K562 (cell line): ENCODE results near the gene OPCML. TPM values are rescaled to one million over a fixed set of nuclear protein-coding genes. Genes with fewer than 3 reads are reported as not detected.

Source experiments
- ATAC-seq: fragments of 200-7000 bp; cut with Tn5 transposase; 3 replicates; pipeline ENCODE4 v1.9.1; 2020; ENCODE audit warnings: moderate library complexity
- BruUV-seq: library from RNA; stranded (reverse); fragments of 400-500 nt; replicated peaks from 2 replicates; lab custom pipeline; 2021; lab: Mats Ljungman, UMichigan
- CTCF ChIA-PET: fragments of 300-600 bp; formaldehyde crosslinking; extraction: SDS; loops from one replicate; lab custom pipeline; 2021; ENCODE audit warnings: low intra/inter-chr PET ratio; lab: Yijun Ruan, JAX
- POLR2A ChIA-PET: fragments of 300-600, 350-650 bp; sonication (Branson Sonifier 250); formaldehyde crosslinking; extraction: SDS; loops from one replicate; lab custom pipeline; 2021; ENCODE audit warnings: antibody characterized with exemption, inconsistent platforms; lab: Yijun Ruan, JAX
- DNase-seq, 4 experiments: peaks; one replicate each; pipeline versions ENCODE4 v3.0.0 to v3.0.0-alpha.2; 2011 to 2018; ENCODE audit warnings: low spot score in 3 of 4, mixed read lengths in 3 of 4; ENCODE audit errors: extremely low read depth in 1 of 4
- FAIRE-seq: peaks from 2 replicates; lab custom pipeline; 2011; peaks lifted over from hg19 to GRCh38; lab: Jason Lieb, UNC
- H2AFZ ChIP-seq: 2 replicates; pipeline ENCODE4 v1.6.0; 2011; ENCODE audit warnings: low read depth, low read length, control low read depth, inconsistent platforms
- H3K27ac ChIP-seq: fragments of 200-600 bp; 3 replicates; pipeline ENCODE4 v1.8.0; 2011; ENCODE audit warnings: low read depth, mild to moderate bottlenecking, control low read depth, inconsistent platforms, low read length, moderate library complexity, mixed read lengths; ENCODE audit errors: extremely low read depth
- H3K27me3 ChIP-seq, 2 experiments: fragments of 300-600 bp in 1 of 2; 2 replicates in 1 of 2; 3 replicates in 1 of 2; pipeline versions ENCODE4 v1.6.0 to v1.8.0; 2011; ENCODE audit warnings: inconsistent platforms in 2 of 2, low read length in 2 of 2, mild to moderate bottlenecking in 1 of 2, mixed read lengths in 1 of 2, moderate library complexity in 1 of 2; ENCODE audit not compliant: control insufficient read depth in 2 of 2, insufficient read depth in 2 of 2
- H3K36me3 ChIP-seq: fragments of 300-600 bp; 3 replicates; pipeline ENCODE4 v1.8.0; 2011; ENCODE audit warnings: mild to moderate bottlenecking, low read length, inconsistent platforms; ENCODE audit not compliant: control insufficient read depth, insufficient read depth
- H3K4me1 ChIP-seq, 2 experiments: fragments of 200-600 bp in 1 of 2; replicated peaks in 1 of 2; 2 replicates in 1 of 2; 3 replicates in 1 of 2; pipeline versions ENCODE4 v1.5.1 to v1.8.0; 2011; ENCODE audit warnings: inconsistent platforms in 2 of 2, low read length in 2 of 2, mild to moderate bottlenecking in 1 of 2, mixed read lengths in 1 of 2, moderate library complexity in 1 of 2; ENCODE audit not compliant: control insufficient read depth in 2 of 2, insufficient read depth in 2 of 2
- H3K4me2 ChIP-seq: 2 replicates; pipeline ENCODE4 v1.6.1; 2011; ENCODE audit warnings: low read length, control low read depth, inconsistent platforms, mixed read lengths; ENCODE audit not compliant: insufficient read depth
- H3K4me3 ChIP-seq: fragments of 200-600 bp; sonication (generic), shearing (Covaris generic); 2 replicates; pipeline ENCODE4 v1.5.1; 2016; ENCODE audit warnings: control low read depth, inconsistent platforms
- H3K79me2 ChIP-seq: fragments of 200-600 bp; 3 replicates; pipeline ENCODE4 v1.8.0; 2011; ENCODE audit warnings: low read length, inconsistent platforms; ENCODE audit not compliant: control insufficient read depth, insufficient read depth
- H3K9ac ChIP-seq, 2 experiments: 2 replicates each; pipeline versions ENCODE4 v1.6.0 to v1.6.1; 2011; ENCODE audit warnings: low read depth in 2 of 2, low read length in 2 of 2, control low read depth in 1 of 2, inconsistent platforms in 1 of 2, mild to moderate bottlenecking in 1 of 2, mixed read lengths in 1 of 2; ENCODE audit not compliant: insufficient read depth in 1 of 2
- H3K9me1 ChIP-seq: one replicate; pipeline ENCODE4 v1.6.0; 2011; ENCODE audit warnings: inconsistent platforms, mild to moderate bottlenecking, low read length, moderate library complexity; ENCODE audit not compliant: control insufficient read depth, insufficient read depth
- H3K9me3 ChIP-seq: replicated peaks from 2 replicates; pipeline ENCODE4 v1.5.1; 2011; ENCODE audit warnings: low read depth, low read length, inconsistent platforms; ENCODE audit not compliant: control insufficient read depth, insufficient read depth
- H4K20me1 ChIP-seq: replicated peaks from 2 replicates; pipeline ENCODE4 v1.6.1; 2011; ENCODE audit warnings: low read length, inconsistent platforms, mixed read lengths; ENCODE audit not compliant: control insufficient read depth, insufficient read depth
- ATF7 ChIP-seq: fragments of 450-650 bp; IDR thresholded peaks from 2 replicates; pipeline ENCODE4 v1.7.1; 2014; ENCODE audit warnings: mild to moderate bottlenecking, moderate library complexity
- BMI1 ChIP-seq: fragments of 150-350 bp; IDR thresholded peaks from 2 replicates; pipeline ENCODE4 v1.6.1; 2014; ENCODE audit warnings: low read length
- FIP1L1 ChIP-seq: fragments of 200-400 bp; formaldehyde crosslinking; IDR thresholded peaks from 2 replicates; pipeline ENCODE4 v1.6.1; 2018; ENCODE audit warnings: mild to moderate bottlenecking, low read depth, low read length; ENCODE audit not compliant: poor library complexity, severe bottlenecking
- HNRNPK ChIP-seq: fragments of 200-400 bp; formaldehyde crosslinking; IDR thresholded peaks from one replicate; pipeline ENCODE4 v1.6.1; 2018; ENCODE audit warnings: mild to moderate bottlenecking, low read depth, low read length; ENCODE audit not compliant: poor library complexity, severe bottlenecking
- MYBL2 ChIP-seq, 2 experiments: fragments of 450-650 bp in 1 of 2; sonication (generic) in 1 of 2; formaldehyde crosslinking in 1 of 2; IDR thresholded peaks; 2 replicates each; pipeline versions ENCODE4 v1.6.1 to v1.8.1; 2017 to 2022; ENCODE audit warnings: borderline replicate concordance in 1 of 2, inconsistent platforms in 1 of 2, low read depth in 1 of 2, mild to moderate bottlenecking in 1 of 2, missing genetic modification reagents in 1 of 2, moderate library complexity in 1 of 2
- TOE1 ChIP-seq, 2 experiments: fragments of 450-650 bp in 1 of 2; sonication (generic) in 1 of 2; formaldehyde crosslinking in 1 of 2; IDR thresholded peaks; 2 replicates each; pipeline versions ENCODE4 v1.7.1 to v1.8.0; 2016 to 2022; ENCODE audit warnings: borderline replicate concordance in 2 of 2, mild to moderate bottlenecking in 2 of 2, antibody characterized with exemption in 1 of 2, inconsistent platforms in 1 of 2, low read depth in 1 of 2, missing genetic modification reagents in 1 of 2, moderate library complexity in 1 of 2
- USF2 ChIP-seq: sonication (generic); formaldehyde crosslinking; IDR thresholded peaks from 2 replicates; pipeline ENCODE4 v1.5.0; 2020; ENCODE audit warnings: missing genetic modification reagents
- VEZF1 ChIP-seq: fragments of 200-800 bp; sonication (Bioruptor generic); IDR thresholded peaks from 2 replicates; pipeline ENCODE4 v1.6.1; 2017; ENCODE audit warnings: missing genetic modification characterization, missing compliant biosample characterization
- ZBTB43 ChIP-seq: sonication (generic); formaldehyde crosslinking; IDR thresholded peaks from 2 replicates; pipeline ENCODE4 v1.8.0; 2023; ENCODE audit warnings: mild to moderate bottlenecking, missing genetic modification reagents
- ZC3H8 ChIP-seq: fragments of 450-650 bp; IDR thresholded peaks from 2 replicates; pipeline ENCODE4 v1.6.1; 2017
- ZNF174 ChIP-seq: fragments of 250-450 bp; sonication (Bioruptor Pico); IDR thresholded peaks from 2 replicates; pipeline ENCODE4 v1.4.0; 2020; ENCODE audit warnings: mild to moderate bottlenecking
- ZNF316 ChIP-seq: fragments of 450-650 bp; IDR thresholded peaks from 2 replicates; pipeline ENCODE4 v1.6.1; 2016
- WGBS: fragments of 100-300 bp; shearing (Covaris generic); methylation state at CpG from one replicate; pipeline ENCODE4 v1.1.6; 2016; ENCODE audit warnings: low coverage, mixed read lengths; ENCODE audit not compliant: insufficient coverage; ENCODE audit errors: missing lambda C conversion rate; 5-methylcytosine and 5-hydroxymethylcytosine counted together
- in situ Hi-C: fragments of 300-500 bp; cut with MboI; formaldehyde crosslinking; loops from 4 replicates; pipeline ENCODE4 v1.15.0; 2018; ENCODE audit warnings: inconsistent platforms, mixed read lengths
- intact Hi-C: fragments of 100-400 bp; cut with micrococcal nuclease; formaldehyde crosslinking; loops from 2 replicates; pipeline ENCODE4 v1.14.2; 2022
- polyA plus RNA-seq, 8 experiments: library from polyadenylated mRNA; depleted of rRNA in 4 of 8; stranded (reverse) in 5 of 8; unstranded in 3 of 8; fragments of >200 nt; fragmentation: Nextera tagmentation in 2 of 8; fragmentation: Illumina TruSeq in 1 of 8; extraction: Ambion mirVana in 2 of 8; extraction: Trizol in 1 of 8; gene quantifications; 2 replicates each; pipeline versions ENCODE4 v1.2.1 to v1.2.3, GENCODE V29; 2011 to 2014; ENCODE audit warnings: inconsistent platforms in 1 of 8, missing spikeins in 1 of 8
- total RNA-seq, 7 experiments: library from RNA; depleted of rRNA in 6 of 7; stranded (reverse); fragments of >200 nt in 6 of 7; fragmentation: Illumina TruSeq in 2 of 7; extraction: Trizol in 2 of 7; gene quantifications; 2 replicates each; pipeline versions ENCODE4 v1.2.1 to v1.2.3, GENCODE V29; 2011 to 2021; ENCODE audit warnings: low replicate concordance in 1 of 7

Gene OPCML
- total and polyA plus RNA-seq, 9 of the 15 experiments (the other 6 are each of a cell fraction or from before 2014, with no cell fraction given): not detected

DNA sequence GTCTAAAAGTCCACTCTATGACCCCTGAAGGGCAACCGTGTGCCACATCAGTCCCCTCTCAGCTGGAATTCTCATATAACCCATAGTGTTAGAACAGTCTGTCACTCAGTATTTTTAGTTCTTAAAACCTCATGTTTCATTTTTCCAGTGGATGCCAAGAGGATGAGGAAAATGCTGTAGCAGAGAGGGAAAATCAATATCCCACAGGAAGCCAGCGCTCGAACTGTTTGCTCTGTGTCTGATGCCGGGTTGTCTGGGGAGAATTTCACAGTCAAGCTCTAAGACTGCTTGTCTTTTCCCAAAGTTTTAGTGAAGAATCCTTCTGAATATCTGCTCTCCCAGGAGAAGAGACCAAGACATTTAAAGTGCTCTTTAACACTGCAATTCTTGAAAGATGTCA lies 360.9 kb downstream of the OPCML start:
- Histone ChIP-seq H3K4me1 (no peaks in the 10 kb centered on the region), H3K9ac (no peak overlapping the region), H3K9me3 (no peaks in the 10 kb centered on the region), H3K4me3 (no peak overlapping the region), H3K27ac (no peak overlapping the region), H3K79me2 (no peaks in the 10 kb centered on the region), H4K20me1 (no peaks in the 10 kb centered on the region), H3K4me2 (no peak overlapping the region), H2AFZ (no peak overlapping the region), H3K9me1 (no peaks in the 10 kb centered on the region), H3K36me3 (no peaks in the 10 kb centered on the region), H3K27me3 (no peaks in the 10 kb centered on the region)
- no peak for FAIRE-seq
- no peak for DNase-seq
- intact Hi-C loops: no loop called here
- no peak for ATAC-seq
- BruUV-seq: no TSS peak
- in situ Hi-C loops: no loop called here
- 0% methylated on average over 4 of the region's 4 CpGs for WGBS
- no peak for TF ChIP-seq MYBL2 (IDR thresholded peaks at IDR 0.05; ENCODE audit: low read depth)
- no peak for TF ChIP-seq MYBL2 (CRISPR knock-in tag; IDR thresholded peaks at IDR 0.05; ENCODE audit: borderline replicate concordance)
- no peak for TF ChIP-seq FIP1L1
- TF ChIP-seq BMI1: no peak
- TF ChIP-seq ZNF174 (CRISPR knock-in tag): no peak
- TF ChIP-seq ZNF316: no peak
- TF ChIP-seq ZC3H8: no peak
- TF ChIP-seq VEZF1 (CRISPR knock-in tag): no peak
- no peak for TF ChIP-seq ZBTB43 (CRISPR knock-in tag)
- TF ChIP-seq TOE1 (IDR thresholded peaks at IDR 0.05; ENCODE audit: borderline replicate concordance): no peak
- no peak for TF ChIP-seq TOE1 (CRISPR knock-in tag; IDR thresholded peaks at IDR 0.05; ENCODE audit: borderline replicate concordance, low read depth)
- no peak for TF ChIP-seq ATF7
- no peak for TF ChIP-seq HNRNPK
- no peak for TF ChIP-seq USF2 (CRISPR knock-in tag)
- CTCF ChIA-PET: no interaction called here
- POLR2A ChIA-PET: no interaction called here
